ENCODE measurements around the gene MFSD2A.
"Not testable (repeated sequence)": the region's sequence is repeated elsewhere in the genome, so short reads cannot be mapped to it uniquely, and the experiment has no call there.

Gene MFSD2A

GRCh38 chr1:40001456-40001855 is 46.5 kb downstream of the MFSD2A start:
- DNase-seq = no peak

- no peak for DNase-seq
Measured at GRCh38 chr1:40003156-40004093, 48.5 kb downstream of the MFSD2A start.

DNA sequence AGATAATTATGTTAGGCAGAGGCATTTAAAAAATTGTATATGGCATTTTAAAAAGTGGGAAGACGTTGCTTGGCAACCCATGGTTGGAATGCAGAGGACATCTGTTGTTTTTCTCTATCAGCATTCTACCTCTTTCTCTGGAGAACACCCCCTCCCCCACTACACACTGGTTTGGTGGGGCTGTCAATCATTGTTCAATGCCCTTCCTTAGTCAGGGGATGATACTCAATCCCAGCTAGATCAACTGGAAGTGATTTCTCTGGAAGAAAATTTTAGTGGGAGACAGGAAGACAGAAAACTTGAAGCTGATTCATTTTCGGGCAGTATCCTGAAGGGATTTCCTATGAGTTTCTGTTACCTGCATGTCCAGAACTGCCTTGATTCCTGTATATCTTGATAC is 49.9 kb downstream of the MFSD2A start:
- no peak for DNase-seq

DNA sequence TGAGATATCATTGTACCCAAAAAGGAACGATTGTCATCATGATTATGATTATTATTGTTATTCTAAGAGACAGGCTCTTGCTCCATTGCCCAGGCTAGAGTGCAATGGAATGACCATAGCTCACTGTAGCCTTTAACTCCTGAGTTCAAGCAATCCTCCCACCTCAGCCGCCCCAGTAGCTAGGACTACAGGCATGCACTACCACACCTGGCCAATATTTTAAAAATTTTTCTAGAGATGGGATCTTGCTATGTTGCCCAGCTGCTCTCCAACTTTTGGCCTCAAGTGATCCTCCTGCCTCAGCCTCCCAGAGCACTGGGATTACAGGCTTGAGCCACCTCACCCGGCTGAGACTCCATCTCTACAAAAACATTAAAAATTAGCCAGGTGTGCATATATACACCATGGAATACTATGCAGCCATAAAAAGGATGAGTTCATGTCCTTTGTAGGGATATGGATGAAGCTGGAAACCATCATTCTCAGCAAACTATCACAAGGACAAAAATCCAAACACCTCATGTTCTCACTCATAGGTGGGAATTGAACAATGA is 52.6 kb downstream of the MFSD2A start:
- not testable (repeated sequence) for DNase-seq

GRCh38 chr1:40011198-40011597 is 56.3 kb downstream of the MFSD2A start:
- DNase-seq = no peak

GRCh38 chr1:40014253-40014706 is 59.3 kb downstream of the MFSD2A start:
- no peak for DNase-seq

DNA sequence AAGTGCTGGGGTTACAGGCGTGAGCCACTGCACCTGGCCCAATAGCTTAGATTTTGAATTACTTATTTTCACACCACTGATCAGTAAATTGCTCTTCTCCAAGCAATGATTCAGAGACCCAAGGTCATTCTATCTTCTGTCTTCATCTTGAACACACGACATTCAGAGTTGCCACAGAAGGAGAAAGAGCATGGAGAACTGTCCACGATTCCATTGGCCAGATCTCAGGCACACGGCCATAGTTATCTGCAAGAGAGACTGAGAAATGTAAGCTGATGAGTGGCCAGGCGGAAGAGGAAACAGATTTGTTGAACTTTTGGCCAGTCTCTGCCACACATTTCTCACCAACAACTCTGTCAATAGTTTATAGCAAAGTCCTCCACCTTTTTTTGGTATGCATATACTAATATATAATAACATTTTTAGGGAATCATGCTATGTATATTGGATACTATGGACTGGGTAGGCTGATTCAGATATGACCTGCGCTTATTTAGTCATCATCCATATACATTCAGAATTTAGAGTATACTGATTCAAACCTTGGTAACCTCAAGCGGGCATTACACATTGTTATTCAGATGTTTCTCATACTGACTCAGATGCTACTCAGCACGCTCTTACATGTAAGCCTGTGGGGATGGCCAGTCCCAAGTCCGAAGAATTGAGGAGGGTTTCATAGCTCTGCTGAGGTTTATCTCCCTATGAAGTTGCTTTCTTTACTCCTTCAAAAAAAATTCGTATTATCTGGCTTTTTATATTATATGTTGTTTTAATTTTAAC is 60.1 kb downstream of the MFSD2A start:
- DNase-seq = no peak

DNA sequence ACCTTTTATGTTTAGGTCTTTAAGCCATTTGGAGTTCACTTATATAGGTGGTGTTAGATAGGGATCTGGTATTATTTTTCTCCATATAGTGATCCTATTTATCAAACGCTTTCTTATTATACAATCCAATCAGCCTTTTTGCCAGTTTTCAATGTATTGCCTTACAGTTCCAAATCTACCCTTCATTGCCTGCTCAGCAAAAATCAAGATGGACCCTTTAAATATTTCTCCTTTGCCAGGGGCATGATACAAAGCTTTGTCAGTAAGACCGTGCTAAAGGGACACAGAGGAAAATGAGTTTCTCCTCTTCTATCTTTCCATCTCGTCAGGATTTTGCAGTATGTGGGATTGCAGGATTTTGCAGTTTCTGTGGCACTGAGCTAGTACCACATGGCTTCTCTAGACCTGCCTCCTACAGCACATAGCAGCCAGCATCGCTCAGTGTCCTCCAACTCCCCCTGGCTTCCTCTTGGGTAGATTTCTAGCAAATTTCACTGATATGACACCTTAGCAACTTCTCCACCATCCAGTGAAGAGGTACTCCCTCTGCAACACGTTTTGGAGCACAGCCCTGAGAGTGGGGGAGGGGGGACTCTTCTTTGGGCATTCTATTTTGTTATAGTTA is 63.1 kb downstream of the MFSD2A start:
- no peak for DNase-seq

Measured in nucleus accumbens (tissue), 56 donors.